HG03103 (cell line): ENCODE data around the gene SLF2.

ENCODE experiments used
- ATAC-seq: cut with Tn5 transposase; IDR thresholded peaks from one replicate; pipeline ENCODE4 v1.9.1; 2021; ENCODE audit warnings: low read depth; ENCODE audit not compliant: unreplicated experiment

Gene SLF2

DNA sequence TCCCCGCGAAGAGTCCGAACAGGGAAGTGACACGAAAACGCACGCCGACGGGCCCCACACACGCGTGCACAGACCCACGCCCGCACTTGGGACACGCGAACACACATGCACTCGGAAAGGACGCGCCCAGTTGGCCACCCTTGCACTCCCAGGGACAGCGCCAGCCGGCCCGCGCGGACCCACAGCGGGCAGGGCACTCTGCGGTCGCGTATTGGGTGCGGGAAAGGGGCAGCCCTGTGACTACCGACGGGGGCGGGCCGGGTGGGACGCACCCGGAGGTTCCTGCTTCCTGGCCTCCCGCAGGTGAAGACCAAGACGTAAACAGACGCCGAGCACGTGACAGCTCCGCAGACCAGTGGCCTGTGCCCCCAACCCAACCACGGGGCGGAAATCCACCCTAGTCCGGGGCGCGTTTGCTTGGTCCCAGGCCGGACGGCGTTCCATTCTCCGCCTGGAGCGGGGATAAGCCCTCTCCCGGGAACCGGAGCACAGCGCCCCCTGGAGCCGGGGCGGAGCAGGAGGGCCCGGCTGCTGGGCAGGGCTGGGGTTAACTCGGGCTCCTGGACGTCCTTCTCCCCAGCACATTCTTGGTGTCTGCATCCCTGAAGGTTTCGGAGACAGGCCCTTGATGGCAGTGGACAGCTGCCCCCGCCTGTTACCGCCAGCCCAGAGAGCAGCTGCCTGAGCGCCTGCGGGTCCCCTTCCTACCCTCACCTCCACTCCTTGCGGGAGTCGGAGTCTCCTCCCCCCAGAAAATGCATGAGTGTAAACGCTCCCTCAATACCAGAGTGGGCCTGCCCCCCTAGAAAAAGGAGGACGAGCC, 84.8 kb downstream of the SLF2 start:
- ATAC-seq, result no peak

DNA sequence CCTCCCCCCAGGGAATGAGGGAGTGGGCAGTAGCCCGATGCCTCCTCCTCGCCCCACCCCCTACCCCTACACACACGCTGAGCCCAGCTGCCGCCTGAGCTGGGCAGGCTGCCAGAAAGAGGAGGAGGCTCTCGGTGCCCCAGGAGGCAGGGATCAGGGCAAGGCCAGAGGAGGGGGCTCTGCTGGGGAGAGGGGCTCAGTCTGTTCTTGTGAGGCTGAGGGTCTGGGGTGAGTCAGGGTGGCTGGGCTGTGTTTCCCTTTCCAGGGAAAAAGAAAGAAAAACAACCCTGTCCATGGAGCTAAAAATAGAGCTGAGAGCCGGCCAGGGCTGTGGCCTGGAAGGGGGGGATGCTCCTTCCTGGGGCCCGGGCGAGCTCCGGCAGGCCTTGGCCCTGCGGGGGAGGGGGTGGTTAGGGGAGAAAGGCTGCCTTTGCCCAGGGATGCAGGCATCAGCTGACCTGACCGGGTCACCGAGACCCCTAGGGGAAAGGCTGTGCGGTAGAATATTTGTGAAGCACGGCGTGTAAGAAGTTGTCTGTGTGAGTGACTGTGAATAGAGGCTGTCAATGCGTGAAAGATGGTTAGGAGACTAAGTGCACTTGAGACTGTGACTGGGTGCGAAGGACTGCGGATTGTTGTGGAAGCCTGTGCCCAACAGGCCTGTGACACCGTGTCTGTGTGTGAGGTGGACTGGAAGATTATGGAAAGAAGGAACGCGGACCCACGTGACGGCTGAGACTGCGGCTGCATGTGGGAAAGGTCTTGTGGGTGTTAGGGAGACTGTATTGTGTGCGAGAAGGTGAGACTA, 85.6 kb downstream of the SLF2 start:
- no peak for ATAC-seq

DNA sequence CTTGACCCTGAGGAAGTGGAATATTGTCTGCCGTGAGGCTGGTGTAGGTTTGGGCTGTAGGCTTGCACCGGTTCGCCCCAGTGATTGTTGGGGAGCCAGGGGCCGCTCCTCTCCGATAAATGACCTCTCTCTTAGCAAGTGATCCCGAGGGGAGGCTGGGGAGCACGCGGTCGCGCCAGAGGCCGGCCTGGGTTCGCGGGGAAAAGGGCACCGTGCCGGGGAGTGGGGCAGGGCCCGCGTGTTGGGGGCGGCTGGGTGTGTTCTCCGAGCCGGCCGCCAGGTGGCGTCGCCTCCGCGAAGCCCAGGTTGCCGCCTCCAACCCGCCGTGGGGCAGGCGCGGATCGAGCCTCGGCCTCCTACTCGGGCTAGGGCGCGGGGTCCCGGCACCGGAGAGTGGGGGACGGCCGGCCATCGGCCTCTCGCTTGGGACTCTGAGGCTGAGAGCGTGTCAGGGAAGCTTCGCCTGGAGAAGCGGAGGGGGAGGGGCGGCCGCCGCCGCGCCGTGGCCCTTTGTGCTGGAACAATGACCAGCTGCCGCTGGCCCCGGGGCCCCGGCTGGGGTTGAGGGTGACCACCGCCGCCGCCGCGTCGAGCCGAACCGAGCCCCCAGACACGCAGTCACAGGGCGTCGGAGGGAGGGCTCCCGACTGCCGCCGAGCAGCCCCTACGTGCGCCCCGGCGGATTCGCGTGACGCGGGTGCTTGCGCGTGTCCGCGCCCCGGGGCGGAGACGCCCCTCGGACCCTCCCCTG, 86.4 kb downstream of the SLF2 start:
- ATAC-seq, result no peak

DNA sequence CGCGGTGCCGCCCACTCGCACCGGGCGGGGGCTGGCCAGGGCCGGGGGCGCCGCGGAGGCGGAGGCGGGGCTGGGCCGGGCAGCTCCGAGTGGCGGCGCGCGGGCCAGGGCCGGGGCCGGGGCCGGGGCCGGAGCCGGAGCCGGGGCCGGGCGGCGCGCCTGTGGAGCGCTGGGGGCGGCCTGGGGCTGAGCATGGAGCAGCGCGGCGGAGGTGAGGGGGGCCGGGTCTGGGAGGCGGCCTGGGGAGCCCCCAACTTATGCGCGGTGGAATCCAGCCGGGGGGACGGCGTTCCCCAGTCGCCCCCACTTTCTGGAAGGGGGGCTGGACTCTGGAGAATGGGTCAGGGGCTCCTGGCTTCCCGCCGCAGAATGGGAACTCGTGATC, 87.0 kb downstream of the SLF2 start, which contains the start of gene LZTS2:
LZTS2 (plus strand) TSS at position 67 of the 385 bp plus-strand sequence. CDS start 2,731 bp downstream, outside the sequence.
- no peak for ATAC-seq

DNA sequence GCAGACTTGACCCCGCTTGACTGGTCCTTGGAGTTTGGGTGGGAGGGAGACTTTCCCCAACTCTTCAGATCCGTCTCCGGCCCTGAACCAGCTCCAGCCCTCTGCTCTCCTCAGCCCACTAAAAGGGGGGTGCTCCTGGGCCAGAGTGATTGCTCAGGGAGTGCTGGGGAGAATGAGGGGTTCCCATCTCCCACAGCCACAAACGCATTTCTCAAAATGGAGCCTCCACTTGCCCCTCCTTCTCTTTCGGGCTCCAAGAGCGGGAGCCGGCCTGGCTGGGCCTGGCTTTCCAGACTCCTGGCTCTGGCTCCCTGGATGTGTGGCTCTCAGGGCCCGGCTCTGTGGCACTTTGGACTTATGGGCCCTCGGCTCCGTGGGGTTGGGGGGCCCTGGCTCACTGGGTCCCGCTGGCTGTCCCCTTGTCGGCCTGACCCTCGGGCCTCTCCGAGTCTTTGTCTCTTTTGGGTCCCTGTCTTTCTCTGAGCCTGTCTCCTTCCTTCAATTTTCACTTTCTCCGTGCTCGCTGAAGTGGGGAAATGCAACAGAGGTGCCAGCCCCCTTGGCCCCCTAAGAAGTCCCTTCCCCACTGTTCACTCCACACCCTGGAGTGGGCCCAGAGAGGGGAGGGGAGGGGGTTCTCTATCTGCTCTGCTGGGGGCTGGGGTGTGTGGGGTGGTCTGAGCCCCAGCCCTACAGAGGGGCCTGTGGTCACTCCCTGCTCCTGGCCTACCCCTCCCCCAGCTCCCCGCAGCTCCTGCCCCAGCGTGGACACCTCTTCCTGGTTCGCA, 87.6 kb downstream of the SLF2 start:
- no peak for ATAC-seq

DNA sequence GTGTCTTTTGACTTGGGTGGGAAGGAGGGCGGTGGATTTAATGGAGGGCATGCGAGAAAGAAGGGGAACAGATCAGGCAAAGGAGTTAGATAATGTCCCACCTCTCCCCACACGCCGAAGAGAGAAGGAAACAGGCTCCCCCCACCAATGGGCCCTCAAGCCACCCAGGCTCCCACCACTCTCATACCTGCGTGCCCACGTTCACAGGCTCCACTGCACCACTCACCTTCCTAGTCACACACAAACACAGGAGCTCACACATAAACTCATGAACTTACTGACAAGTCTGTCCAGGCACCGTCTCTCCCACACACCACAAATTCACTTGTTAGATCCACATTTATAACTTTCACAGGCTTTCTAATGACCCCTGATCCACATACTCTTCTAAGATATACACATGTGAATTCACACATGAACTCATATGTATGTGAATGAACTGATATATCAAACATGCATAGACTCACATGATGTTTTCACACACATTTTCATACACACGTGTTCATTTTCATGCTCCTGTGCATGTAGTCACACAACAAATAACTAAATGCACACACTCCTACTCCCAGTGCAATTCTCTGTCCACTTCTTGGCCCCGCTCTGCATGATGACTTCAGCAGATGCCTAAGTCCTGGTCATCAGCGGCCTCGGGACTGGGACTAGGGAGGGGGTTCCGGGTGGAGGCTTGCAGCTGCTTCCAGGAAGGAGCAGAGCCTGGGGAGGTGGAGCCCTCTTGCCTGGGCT, 88.3 kb downstream of the SLF2 start:
- ATAC-seq, result no peak

DNA sequence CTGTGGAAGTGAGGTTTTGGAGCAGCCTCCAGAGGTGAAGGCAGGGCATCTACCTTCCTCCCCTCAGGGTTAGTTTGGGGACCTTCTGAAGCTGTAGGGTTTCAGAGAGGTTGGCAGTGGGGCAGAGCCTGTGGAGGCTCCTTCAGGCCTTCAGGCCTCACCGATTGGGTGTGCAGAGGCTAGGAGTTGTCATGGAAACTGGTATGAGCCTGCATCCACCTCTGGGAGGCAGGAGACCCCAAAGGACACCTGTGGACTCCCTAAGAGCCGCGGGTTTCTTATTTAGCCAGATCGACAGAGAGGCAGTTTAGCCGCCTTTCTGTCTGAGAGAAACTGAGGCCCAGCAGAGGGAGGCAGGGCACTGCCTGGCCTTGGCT, 88.9 kb downstream of the SLF2 start:
- ATAC-seq, result no peak

DNA sequence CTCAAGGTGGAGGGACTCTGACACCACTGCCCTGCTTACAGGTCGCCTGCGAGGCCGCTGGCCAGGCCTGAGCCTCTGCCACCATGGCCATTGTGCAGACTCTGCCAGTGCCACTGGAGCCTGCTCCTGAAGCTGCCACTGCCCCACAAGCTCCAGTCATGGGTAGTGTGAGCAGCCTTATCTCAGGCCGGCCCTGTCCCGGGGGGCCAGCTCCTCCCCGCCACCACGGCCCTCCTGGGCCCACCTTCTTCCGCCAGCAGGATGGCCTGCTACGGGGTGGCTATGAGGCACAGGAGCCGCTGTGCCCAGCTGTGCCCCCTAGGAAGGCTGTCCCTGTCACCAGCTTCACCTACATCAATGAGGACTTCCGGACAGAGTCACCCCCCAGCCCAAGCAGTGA, 89.7 kb downstream of the SLF2 start:
- no peak for ATAC-seq

DNA sequence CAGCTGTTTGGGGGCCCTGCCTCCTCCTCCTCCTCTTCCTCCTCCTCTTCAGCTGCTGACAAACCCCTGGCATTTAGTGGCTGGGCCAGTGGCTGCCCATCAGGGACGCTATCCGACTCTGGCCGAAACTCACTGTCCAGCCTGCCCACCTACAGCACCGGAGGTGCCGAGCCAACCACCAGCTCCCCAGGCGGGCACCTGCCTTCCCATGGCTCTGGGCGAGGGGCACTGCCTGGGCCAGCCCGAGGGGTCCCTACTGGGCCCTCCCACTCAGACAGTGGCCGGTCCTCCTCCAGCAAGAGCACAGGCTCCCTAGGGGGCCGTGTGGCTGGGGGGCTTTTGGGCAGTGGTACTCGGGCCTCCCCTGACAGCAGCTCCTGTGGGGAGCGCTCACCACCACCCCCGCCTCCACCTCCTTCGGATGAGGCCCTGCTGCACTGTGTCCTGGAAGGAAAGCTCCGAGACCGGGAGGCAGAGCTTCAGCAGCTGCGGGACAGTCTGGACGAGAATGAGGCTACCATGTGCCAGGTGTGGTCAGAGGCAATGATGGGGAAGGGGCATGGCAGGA, 91.0 kb downstream of the SLF2 start:
- no peak for ATAC-seq

DNA sequence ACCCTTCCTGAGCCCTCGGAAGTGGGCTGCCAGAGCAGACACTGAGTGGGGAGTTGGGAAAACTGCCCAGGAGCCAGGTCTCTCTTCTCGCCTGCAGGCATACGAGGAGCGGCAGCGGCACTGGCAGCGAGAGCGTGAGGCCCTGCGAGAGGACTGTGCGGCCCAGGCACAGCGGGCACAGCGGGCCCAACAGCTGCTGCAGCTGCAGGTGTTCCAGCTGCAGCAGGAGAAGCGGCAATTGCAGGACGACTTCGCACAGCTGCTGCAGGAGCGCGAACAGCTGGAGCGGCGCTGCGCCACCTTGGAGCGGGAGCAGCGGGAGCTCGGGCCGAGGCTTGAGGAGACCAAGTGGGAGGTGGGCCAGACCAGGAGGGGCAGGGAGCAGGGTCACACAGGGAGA, 92.6 kb downstream of the SLF2 start:
- ATAC-seq, result no peak

DNA sequence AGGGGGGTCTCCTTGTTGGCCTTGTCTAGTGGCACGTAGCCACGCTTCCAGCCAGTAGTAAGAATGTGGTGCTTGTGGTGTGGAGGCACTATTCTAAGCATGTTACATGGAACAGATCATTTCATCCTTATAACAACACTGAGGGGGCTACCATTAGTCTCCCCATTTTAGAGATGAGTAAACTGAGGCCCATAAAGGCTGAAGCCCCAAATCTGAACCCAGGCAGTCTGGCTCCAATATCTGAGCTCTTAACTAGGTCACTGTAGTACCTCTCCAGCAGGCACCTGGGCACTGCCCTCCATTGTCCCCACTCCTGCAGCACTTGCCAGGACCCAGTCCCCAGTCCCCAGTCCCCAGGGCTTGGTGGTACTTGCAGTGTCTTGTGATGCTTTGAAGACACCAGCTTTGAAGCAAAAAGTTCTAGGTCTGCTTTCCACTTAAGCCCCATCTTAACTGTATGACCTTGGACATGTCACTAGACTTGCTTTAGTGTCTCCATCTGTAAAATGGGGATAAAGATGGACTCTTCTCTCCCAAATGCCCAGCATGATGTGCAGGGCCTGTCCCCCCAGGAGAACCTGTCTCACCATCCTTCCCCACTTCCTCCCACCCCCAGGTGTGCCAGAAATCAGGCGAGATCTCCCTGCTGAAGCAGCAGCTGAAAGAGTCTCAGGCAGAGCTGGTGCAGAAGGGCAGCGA, 93.3 kb downstream of the SLF2 start:
- no peak for ATAC-seq

DNA sequence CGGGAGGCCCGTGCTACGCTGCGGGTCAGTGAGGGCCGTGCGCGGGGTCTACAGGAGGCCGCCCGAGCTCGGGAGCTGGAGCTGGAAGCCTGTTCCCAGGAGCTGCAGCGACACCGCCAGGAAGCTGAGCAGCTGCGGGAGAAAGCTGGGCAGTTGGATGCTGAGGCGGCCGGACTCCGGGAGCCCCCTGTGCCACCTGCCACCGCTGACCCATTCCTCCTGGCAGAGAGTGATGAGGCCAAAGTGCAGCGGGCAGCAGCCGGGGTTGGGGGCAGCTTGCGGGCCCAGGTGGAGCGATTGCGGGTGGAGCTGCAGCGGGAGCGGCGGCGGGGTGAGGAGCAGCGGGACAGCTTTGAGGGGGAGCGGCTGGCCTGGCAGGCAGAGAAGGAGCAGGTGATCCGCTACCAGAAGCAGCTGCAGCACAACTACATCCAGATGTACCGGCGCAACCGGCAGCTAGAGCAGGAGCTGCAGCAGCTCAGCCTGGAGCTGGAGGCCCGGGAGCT, 93.9 kb downstream of the SLF2 start:
- ATAC-seq, result no peak

DNA sequence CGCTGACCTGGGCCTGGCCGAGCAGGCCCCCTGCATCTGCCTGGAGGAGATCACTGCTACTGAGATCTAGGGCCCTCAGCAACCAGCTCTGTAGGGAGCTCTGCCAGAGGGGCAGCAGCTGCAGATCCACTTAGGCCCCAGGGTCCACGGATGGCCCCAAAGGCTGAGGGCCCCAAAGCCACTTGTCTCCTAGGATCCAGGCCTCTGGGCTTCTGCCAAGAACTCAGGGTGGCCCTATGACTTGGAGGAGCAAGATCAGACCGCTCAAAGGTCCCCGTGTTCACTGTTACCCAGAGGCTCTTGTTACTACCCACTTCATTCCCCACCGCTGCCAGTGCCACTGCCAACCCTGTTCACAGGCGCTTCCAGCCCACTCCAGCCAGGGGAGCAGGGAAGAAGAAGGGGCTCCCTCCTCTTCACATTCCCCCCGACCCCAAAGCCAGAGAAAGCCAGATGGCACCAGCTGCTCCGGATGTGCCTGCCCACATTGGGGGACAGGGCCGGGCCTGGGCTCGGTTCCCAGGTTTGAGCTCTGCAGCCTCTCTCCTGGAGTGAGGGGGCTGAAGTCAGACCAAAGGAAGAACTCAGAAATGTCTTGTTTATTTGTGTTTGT, 94.4 kb downstream of the SLF2 start:
- ATAC-seq, result no peak

DNA sequence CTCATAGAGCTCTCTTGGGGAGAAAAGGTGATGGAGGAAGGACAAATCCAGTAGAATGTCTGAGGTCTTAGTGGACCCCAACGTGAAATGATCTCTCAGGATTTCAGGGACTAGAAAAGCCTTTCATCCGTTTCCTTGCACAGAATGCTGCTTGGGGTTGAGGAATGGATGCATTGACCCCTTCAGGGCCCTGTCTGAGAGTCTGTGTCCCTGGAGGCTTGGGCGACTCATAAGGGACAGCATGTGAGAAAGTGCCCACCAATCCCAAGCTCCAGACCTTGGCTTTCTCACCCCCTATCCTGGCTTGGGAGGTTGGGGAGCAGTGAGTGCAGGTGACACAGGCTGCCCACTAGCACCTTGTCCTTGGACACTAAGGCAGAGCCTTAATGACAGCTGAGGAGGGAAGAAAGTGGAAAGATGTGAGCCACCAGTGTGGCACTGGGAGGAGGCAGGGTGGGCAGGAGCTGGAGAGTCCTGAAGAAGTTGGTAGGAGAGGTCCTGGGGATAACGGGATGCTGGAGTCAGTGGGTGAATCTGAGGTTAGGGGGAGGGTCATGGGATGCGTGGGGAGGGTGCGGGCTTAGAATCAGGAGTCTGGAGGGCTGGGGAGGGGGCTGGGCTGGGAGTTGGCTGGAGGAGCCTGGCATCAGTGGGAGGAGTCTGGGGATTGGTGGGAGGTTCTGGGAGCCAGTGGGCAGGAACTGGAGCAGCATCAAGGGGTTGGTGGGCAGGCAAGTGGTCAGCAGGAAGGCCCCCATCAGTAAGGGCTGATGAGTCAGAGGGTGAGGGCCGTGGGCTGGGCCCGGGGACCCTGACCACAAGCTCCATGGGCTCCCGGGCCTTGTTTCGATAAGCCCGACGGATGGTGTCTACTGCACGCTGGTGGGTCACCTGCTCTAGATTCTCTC, 95.4 kb downstream of the SLF2 start:
- no peak for ATAC-seq

DNA sequence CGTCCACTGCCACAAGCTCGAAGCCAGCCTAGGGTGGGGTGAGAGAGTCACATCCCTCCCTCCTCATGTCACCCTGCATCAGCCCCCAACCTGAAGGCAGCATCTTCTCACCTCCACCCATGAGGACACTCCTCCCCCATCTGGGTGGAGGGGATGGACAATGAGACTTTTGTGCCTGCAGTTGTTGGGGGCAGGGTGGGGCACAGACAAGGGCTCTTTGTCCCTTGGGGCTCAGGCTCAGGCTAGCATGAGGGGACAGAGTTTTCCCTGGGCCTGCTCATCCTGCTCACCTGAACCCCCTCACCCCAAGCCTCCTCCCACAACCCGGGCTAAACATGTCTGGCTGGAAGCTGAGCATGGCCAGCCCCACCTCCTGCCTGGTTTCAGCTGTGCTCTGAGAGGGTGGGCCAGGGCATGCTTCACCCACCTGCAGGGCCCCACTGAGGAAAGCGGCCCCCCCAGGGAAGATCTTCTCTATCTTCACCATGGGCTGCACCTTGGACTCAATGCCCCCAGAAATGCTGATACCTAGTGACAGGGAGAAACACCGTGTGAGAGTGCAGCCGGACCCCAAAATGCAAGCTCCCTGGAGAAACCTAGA, 96.2 kb downstream of the SLF2 start:
- ATAC-seq, result no peak

DNA sequence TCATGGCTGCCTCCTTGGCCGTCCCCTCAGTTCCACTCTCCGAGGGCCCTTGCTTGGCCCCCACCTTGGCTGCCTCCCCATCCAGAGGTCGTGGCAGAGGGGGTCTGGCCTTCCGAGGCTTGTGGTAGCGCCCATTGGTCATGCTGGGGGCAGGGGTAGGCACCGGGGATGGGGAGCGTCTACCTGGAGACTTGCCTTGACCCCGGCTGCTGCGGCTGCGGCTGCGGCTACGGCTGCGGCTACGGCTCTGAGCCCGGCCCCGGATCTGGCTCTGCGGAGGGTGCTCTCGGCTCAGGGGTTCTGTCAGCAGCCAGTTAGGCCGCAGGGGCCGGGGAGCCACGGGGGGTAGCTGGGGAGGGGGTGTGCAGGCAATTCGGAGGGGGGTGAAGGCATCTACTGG, 97.6 kb downstream of the SLF2 start:
- no peak for ATAC-seq
